Raji (cell line): ENCODE measurements around the gene RBBP7.

Experiments
- POLR2A ChIP-seq: IDR thresholded peaks from 2 replicates; pipeline ENCODE4 v1.6.1; 2011; ENCODE audit warnings: low read depth, low read length, control low read depth; ENCODE audit not compliant: insufficient read depth

The RBBP7 gene

GRCh38 chrX:16870095-16870861, at the start of gene RBBP7:
Gene RBBP7, minus strand, starts transcription at chrX:16870362. Its CDS starts 309 bp downstream, at chrX:16870053.
- TF ChIP-seq POLR2A: no peak; the same call in 1 of the 2 replicates

- no peak for TF ChIP-seq POLR2A
These were observed 48.8 kb upstream of the RBBP7 start for GRCh38 chrX:16918979-16919378.

GRCh38 chrX:16917120-16917519, 47.0 kb upstream of the RBBP7 start:
- TF ChIP-seq POLR2A: no peak

- TF ChIP-seq POLR2A: no peak
These were observed 46.4 kb upstream of the RBBP7 start for GRCh38 chrX:16916561-16916960.

GRCh38 chrX:16914058-16914457, 43.9 kb upstream of the RBBP7 start:
- no peak for TF ChIP-seq POLR2A

GRCh38 chrX:16910376-16910775, 40.2 kb upstream of the RBBP7 start:
- no peak for TF ChIP-seq POLR2A

GRCh38 chrX:16903274-16904022, 33.3 kb upstream of the RBBP7 start:
- no peak for TF ChIP-seq POLR2A

GRCh38 chrX:16897445-16897844, 27.3 kb upstream of the RBBP7 start:
- no peak for TF ChIP-seq POLR2A

GRCh38 chrX:16892504-16893362, 22.6 kb upstream of the RBBP7 start:
- no peak for TF ChIP-seq POLR2A

GRCh38 chrX:16885628-16886027, 15.5 kb upstream of the RBBP7 start:
- TF ChIP-seq POLR2A: no peak

- no peak for TF ChIP-seq POLR2A
These were observed 13.3 kb upstream of the RBBP7 start for GRCh38 chrX:16883487-16883804.

- TF ChIP-seq POLR2A: peak; percentile 43
These were observed 12.7 kb upstream of the RBBP7 start for GRCh38 chrX:16882702-16883486.

- TF ChIP-seq POLR2A: peak; percentile 23; the same call in 1 of the 2 replicates
These were observed 12.0 kb upstream of the RBBP7 start for GRCh38 chrX:16882169-16882568.

GRCh38 chrX:16876696-16877095, 6.5 kb upstream of the RBBP7 start:
- no peak for TF ChIP-seq POLR2A
